GM12878 (cell line): ENCODE data around the gene NFATC1. TPM values are rescaled to one million over a fixed set of nuclear protein-coding genes. Genes with fewer than 3 reads are reported as not detected.

ENCODE experiments used
- ATAC-seq: fragments of 200-7000 bp; cut with Tn5 transposase; 3 replicates; pipeline ENCODE4 v1.9.1; 2020; ENCODE audit warnings: mild to moderate bottlenecking, moderate library complexity
- BruUV-seq: library from RNA; stranded (reverse); fragments of 400-500 nt; replicated peaks from 2 replicates; lab custom pipeline; 2021; lab: Mats Ljungman, UMichigan
- CTCF ChIA-PET: fragments of 300-600 bp; sonication (Branson Sonifier 250); formaldehyde crosslinking; extraction: SDS; loops from one replicate; lab custom pipeline; 2021; ENCODE audit warnings: inconsistent platforms; lab: Yijun Ruan, JAX
- POLR2A ChIA-PET: fragments of 350-600 bp; formaldehyde crosslinking; extraction: SDS; loops from one replicate; lab custom pipeline; 2021; ENCODE audit warnings: inconsistent platforms; lab: Charles Lee
- RAD21 ChIA-PET: fragments of 300-600 bp; sonication (Branson Sonifier 250); formaldehyde crosslinking; loops from one replicate; lab custom pipeline; 2023; ENCODE audit warnings: antibody characterized with exemption; ENCODE audit not compliant: unreplicated experiment; lab: Charles Lee
- SMC1A ChIA-PET: fragments of 300-600 bp; sonication (Branson Sonifier 250); formaldehyde crosslinking; loops from one replicate; lab custom pipeline; 2023; ENCODE audit not compliant: unreplicated experiment, uncharacterized antibody; lab: Charles Lee
- DNase-seq: peaks from one replicate; pipeline ENCODE4 v3.0.0-alpha.2; 2011; ENCODE audit warnings: low read depth, low spot score
- FAIRE-seq: peaks from 3 replicates; lab custom pipeline; 2011; peaks lifted over from hg19 to GRCh38; lab: Jason Lieb, UNC
- H2AFZ ChIP-seq: 2 replicates; pipeline ENCODE4 v1.6.0; 2011; ENCODE audit warnings: low read depth, low read length, control low read depth; ENCODE audit not compliant: control insufficient read depth
- H3K27ac ChIP-seq: 2 replicates; pipeline ENCODE4 v1.5.1; 2011; ENCODE audit warnings: control low read depth; ENCODE audit not compliant: control insufficient read depth, insufficient read depth
- H3K27me3 ChIP-seq, 2 experiments: replicated peaks in 1 of 2; 2 replicates each; pipeline versions ENCODE4 v1.6.0 to v1.6.1; 2011; ENCODE audit warnings: low read length in 1 of 2; ENCODE audit not compliant: control insufficient read depth in 2 of 2, insufficient read depth in 2 of 2
- H3K36me3 ChIP-seq, 2 experiments: 2 replicates each; pipeline ENCODE4 v1.5.1; 2011; ENCODE audit warnings: low read length in 1 of 2; ENCODE audit not compliant: control insufficient read depth in 2 of 2, insufficient read depth in 2 of 2
- H3K4me1 ChIP-seq: 2 replicates; pipeline ENCODE4 v1.6.1; 2011; ENCODE audit warnings: mild to moderate bottlenecking, low read length, moderate library complexity, mixed read lengths; ENCODE audit not compliant: control insufficient read depth, insufficient read depth
- H3K4me2 ChIP-seq: 2 replicates; pipeline ENCODE4 v1.6.0; 2011; ENCODE audit warnings: control low read depth; ENCODE audit not compliant: control insufficient read depth, insufficient read depth
- H3K4me3 ChIP-seq: fragments of 200-600 bp; sonication (generic); 2 replicates; pipeline ENCODE4 v1.5.1; 2016
- H3K79me2 ChIP-seq: 2 replicates; pipeline ENCODE4 v1.6.0; 2011; ENCODE audit warnings: low read length; ENCODE audit not compliant: control insufficient read depth, insufficient read depth
- H3K9ac ChIP-seq: 2 replicates; pipeline ENCODE4 v1.8.0; 2011; ENCODE audit warnings: low read length, control low read depth, mixed read lengths; ENCODE audit not compliant: control insufficient read depth, insufficient read depth
- H3K9me3 ChIP-seq: replicated peaks from 3 replicates; pipeline ENCODE4 v1.5.1; 2011; ENCODE audit warnings: mild to moderate bottlenecking, low read length; ENCODE audit not compliant: control insufficient read depth, insufficient read depth
- H4K20me1 ChIP-seq: 2 replicates; pipeline ENCODE4 v1.6.0; 2011; ENCODE audit not compliant: control insufficient read depth, insufficient read depth
- CHD2 ChIP-seq: IDR thresholded peaks from 2 replicates; pipeline ENCODE4 v1.6.1; 2011; ENCODE audit warnings: low read depth, low read length, improper control_type of control experiment, borderline replicate concordance
- CREB1 ChIP-seq: IDR thresholded peaks from 2 replicates; pipeline ENCODE4 v1.6.1; 2012; ENCODE audit warnings: low read depth, mild to moderate bottlenecking, inconsistent platforms
- EED ChIP-seq: sonication (generic); IDR thresholded peaks from 2 replicates; pipeline ENCODE4 v1.6.1; 2016; ENCODE audit warnings: antibody characterized with exemption, low read depth
- ESRRA ChIP-seq: IDR thresholded peaks from 2 replicates; pipeline ENCODE4 v1.6.1; 2012; ENCODE audit warnings: mild to moderate bottlenecking, low read length, improper control_type of control experiment
- HDGF ChIP-seq: fragments of 450-650 bp; IDR thresholded peaks from 2 replicates; pipeline ENCODE4 v1.6.1; 2016; ENCODE audit warnings: antibody characterized with exemption
- IRF4 ChIP-seq: IDR thresholded peaks from 2 replicates; pipeline ENCODE4 v1.6.1; 2011; ENCODE audit warnings: low read depth, low read length
- MAX ChIP-seq: IDR thresholded peaks from 2 replicates; pipeline ENCODE4 v1.6.1; 2012; ENCODE audit warnings: low read depth, low read length, improper control_type of control experiment
- RUNX3 ChIP-seq: IDR thresholded peaks from 2 replicates; pipeline ENCODE4 v1.6.1; 2012; ENCODE audit warnings: low read length, inconsistent platforms
- SREBF2 ChIP-seq: IDR thresholded peaks from 2 replicates; pipeline ENCODE4 v1.6.1; 2012; ENCODE audit warnings: mild to moderate bottlenecking, low read length
- TCF12 ChIP-seq: IDR thresholded peaks from 2 replicates; pipeline ENCODE4 v1.6.1; 2011; ENCODE audit warnings: low read depth, mild to moderate bottlenecking, low read length
- YY1 ChIP-seq: IDR thresholded peaks from 2 replicates; pipeline ENCODE4 v1.6.1; 2011; ENCODE audit warnings: low read depth, mild to moderate bottlenecking, low read length
- WGBS: methylation state at CpG from one replicate; pipeline ENCODE4 v1.1.6; 2016; ENCODE audit warnings: low lambda C conversion rate; ENCODE audit not compliant: insufficient replicate concordance, insufficient coverage; ENCODE audit errors: missing lambda C conversion rate; 5-methylcytosine and 5-hydroxymethylcytosine counted together
- in situ Hi-C: fragments of 300-500 bp; cut with MboI; formaldehyde crosslinking; loops from 9 replicates; pipeline ENCODE4 v1.14.3; 2018; ENCODE audit warnings: mixed read lengths
- intact Hi-C: fragments of 100-400 bp; cut with micrococcal nuclease; formaldehyde crosslinking; loops from one replicate; pipeline ENCODE4 v1.14.2; 2022; ENCODE audit not compliant: unreplicated experiment
- polyA plus RNA-seq, 11 experiments: library from polyadenylated mRNA; depleted of rRNA in 4 of 11; unstranded in 6 of 11; stranded (reverse) in 5 of 11; fragments of >200 nt; fragmentation: Nextera tagmentation in 4 of 11; fragmentation: Illumina TruSeq in 1 of 11; extraction: Ambion mirVana in 4 of 11; extraction: Trizol in 1 of 11; gene quantifications; 1 replicate in 1 of 11; 2 replicates in 10 of 11; pipeline versions ENCODE4 v1.2.1 to v1.2.3, GENCODE V29; 2011 to 2016; ENCODE audit warnings: inconsistent platforms in 2 of 11, missing spikeins in 2 of 11, low read depth in 1 of 11
- total RNA-seq, 4 experiments: library from RNA; depleted of rRNA in 3 of 4; stranded (reverse); fragments of >200 nt in 3 of 4; fragmentation: Illumina TruSeq in 1 of 4; extraction: Trizol in 1 of 4; gene quantifications; 2 replicates each; pipeline versions ENCODE4 v1.2.1 to v1.2.3, GENCODE V29; 2013 to 2021

Gene NFATC1
- total and polyA plus RNA-seq, 10 of the 15 experiments (the other 5 are each of a cell fraction or from before 2014, with no cell fraction given): 0.84 to 20.8 (median 5.1) TPM

- POLR2A ChIA-PET: no interaction called here
- no peak for ATAC-seq
- WGBS: 92% methylated on average over 37 of the region's 37 CpGs
- Histone ChIP-seq H3K4me3 (no peak overlapping the region), H3K79me2 (no peaks in the 10 kb centered on the region), H2AFZ (no peak overlapping the region), H3K27ac (no peak overlapping the region), H3K27me3 (no peaks in the 10 kb centered on the region), H3K9ac (no peak overlapping the region), H3K4me1 (peaks cover 19% of the 10 kb centered on the region), H3K4me2 (no peak overlapping the region), H4K20me1 (no peaks in the 10 kb centered on the region), H3K9me3 (no peaks in the 10 kb centered on the region; the same call in 2 of the 3 replicates), H3K36me3 (peaks cover 0 to 13% of the 10 kb centered on the region in 2 experiments; a peak in 2 of 4 replicates)
- in situ Hi-C loops: no loop called here
- RAD21 ChIA-PET: no interaction called here
- SMC1A ChIA-PET: interaction anchor here (0.6 kb wide), 1 partner anchor 21 kb away, joined by 3 read pairs; no protein-coding TSS in a partner anchor
- no peak for DNase-seq
- intact Hi-C loops: no loop called here
- no TSS peak for BruUV-seq
- CTCF ChIA-PET: interaction anchor here (0.9 to 1.1 kb wide), 2 partner anchors 26 to 42 kb away, joined by 3 to 4 read pairs; no protein-coding TSS in a partner anchor
- FAIRE-seq: no peak
- TF ChIP-seq ESRRA (no peak), RUNX3 (peak; percentile 61; the same call in 1 of the 2 replicates), EED (peak; percentile 22; the same call in 1 of the 2 replicates)
Observed at GRCh38 chr18:79438898-79439627, 43.3 kb downstream of the NFATC1 start.

- SMC1A ChIA-PET: no interaction called here
- in situ Hi-C loops: no loop called here
- Histone ChIP-seq H3K9me3 (no peaks in the 10 kb centered on the region; the same call in 2 of the 3 replicates), H3K4me3 (no peak overlapping the region), H3K27ac (no peak overlapping the region), H4K20me1 (no peaks in the 10 kb centered on the region)
- no peak for DNase-seq
- no peak for ATAC-seq
- no peak for TF ChIP-seq CREB1
- no peak for TF ChIP-seq HDGF
- no peak for TF ChIP-seq YY1
- TF ChIP-seq CHD2: no peak
- TF ChIP-seq SREBF2: no peak
- no peak for TF ChIP-seq TCF12
- TF ChIP-seq MAX: no peak
- no peak for TF ChIP-seq IRF4
- TF ChIP-seq, all 136 proteins: peak for 0
- ChIA-PET RAD21 (no interaction called here), POLR2A (no interaction called here), CTCF (interaction anchor here (0.6 kb wide), 1 partner anchor 24 kb away, joined by 3 read pairs; no protein-coding TSS in a partner anchor)
- H3K36me3 ChIP-seq: peaks cover 0 to 10% of the 10 kb centered on the region in 2 experiments; a peak in 2 of 4 replicates
- 97% methylated on average over 16 of the region's 16 CpGs for WGBS
- FAIRE-seq: no peak
- H3K9ac ChIP-seq: no peak overlapping the region
- H3K79me2 ChIP-seq: no peaks in the 10 kb centered on the region
- H3K27me3 ChIP-seq: no peaks in the 10 kb centered on the region
- H2AFZ ChIP-seq: no peak overlapping the region
- H3K4me1 ChIP-seq: peaks cover 18% of the 10 kb centered on the region
- no TSS peak for BruUV-seq
- H3K4me2 ChIP-seq: no peak overlapping the region
- intact Hi-C loops: no loop called here
Observed at GRCh38 chr18:79439628-79440023, 43.9 kb downstream of the NFATC1 start.
